ENCODE data around the gene CLEC4G. TPM values are rescaled to one million over a fixed set of nuclear protein-coding genes. Genes with fewer than 3 reads are reported as not detected.

Gene CLEC4G
- polyA plus RNA-seq, 2 of the 4 experiments (the other 2 are of a cell fraction), result not detected

DNA sequence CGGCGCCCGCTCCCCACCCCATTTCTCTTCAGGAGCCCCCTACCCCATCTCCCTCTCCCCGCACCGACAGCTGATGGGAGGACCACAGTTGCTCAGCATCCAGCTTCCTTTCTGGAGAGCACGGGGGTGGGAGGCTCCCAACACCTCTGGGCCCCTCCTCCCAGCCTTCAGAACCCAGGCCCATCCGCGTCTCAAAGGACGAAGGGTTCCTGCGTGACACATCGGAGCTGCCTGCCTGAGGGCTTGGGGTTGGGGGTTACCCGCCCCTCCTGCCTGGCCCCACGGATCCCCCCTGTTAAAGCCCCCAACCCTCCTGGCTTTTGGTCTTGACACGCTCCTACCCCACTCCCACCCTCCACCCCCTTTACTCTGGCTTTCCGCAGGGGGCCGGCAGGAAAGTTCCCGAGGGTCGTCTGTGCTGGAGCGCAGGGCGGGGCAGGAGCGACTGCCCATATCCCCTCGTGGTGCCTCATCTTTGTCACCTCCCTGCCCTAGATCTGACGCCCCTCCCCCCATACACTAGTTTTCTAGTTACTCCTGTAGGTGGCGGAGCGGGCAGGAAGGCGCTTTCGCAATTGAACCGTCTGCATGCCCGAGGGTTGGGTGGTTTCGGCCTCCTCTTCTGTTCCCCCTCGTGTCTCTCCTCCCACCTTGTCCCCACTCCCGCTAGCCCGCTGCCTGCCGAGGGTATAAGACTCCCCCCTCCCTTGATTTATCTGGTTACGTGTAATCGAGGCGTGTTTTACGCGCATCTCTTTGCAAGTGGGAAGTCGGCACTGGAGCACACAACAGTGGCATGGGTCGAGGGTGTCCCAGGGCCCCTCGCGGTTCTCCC is 50.4 kb downstream of the CLEC4G start (continued):
- TF ChIP-seq ELK1 (IDR thresholded peaks at IDR 0.05; ENCODE audit: low read depth, low read length) (no peak), MAX (IDR thresholded peaks at IDR 0.05) (peak; percentile 47), ZFP36 (IDR thresholded peaks at IDR 0.05; ENCODE audit: borderline replicate concordance, partially characterized antibody) (no peak), EHF (CRISPR knock-in tag; IDR thresholded peaks at IDR 0.05) (no peak), REST (IDR thresholded peaks at IDR 0.05) (no peak), ZC3H11A (IDR thresholded peaks at IDR 0.05) (no peak), RCOR1 (IDR thresholded peaks at IDR 0.05; ENCODE audit: low read depth, low read length) (no peak), MYC (IDR thresholded peaks at IDR 0.05; ENCODE audit: borderline replicate concordance, low read length) (no peak), NFE2L2 (conservative IDR thresholded peaks at IDR 0.05; ENCODE audit: low read length) (no peak), CTCF (IDR thresholded peaks at IDR 0.05) (peak; percentile 44), ESRRA (IDR thresholded peaks at IDR 0.05; ENCODE audit: borderline replicate concordance, low read length) (no peak), JUNB (IDR thresholded peaks at IDR 0.05) (no peak), KDM5A (IDR thresholded peaks at IDR 0.05) (no peak), FOXS1 (CRISPR knock-in tag; IDR thresholded peaks at IDR 0.05) (no peak), CBX2 (IDR thresholded peaks at IDR 0.05; ENCODE audit: borderline replicate concordance, low read depth) (no peak), FOSB (CRISPR knock-in tag; IDR thresholded peaks at IDR 0.05) (no peak), TFCP2L1 (CRISPR knock-in tag; IDR thresholded peaks at IDR 0.05) (no peak)

DNA sequence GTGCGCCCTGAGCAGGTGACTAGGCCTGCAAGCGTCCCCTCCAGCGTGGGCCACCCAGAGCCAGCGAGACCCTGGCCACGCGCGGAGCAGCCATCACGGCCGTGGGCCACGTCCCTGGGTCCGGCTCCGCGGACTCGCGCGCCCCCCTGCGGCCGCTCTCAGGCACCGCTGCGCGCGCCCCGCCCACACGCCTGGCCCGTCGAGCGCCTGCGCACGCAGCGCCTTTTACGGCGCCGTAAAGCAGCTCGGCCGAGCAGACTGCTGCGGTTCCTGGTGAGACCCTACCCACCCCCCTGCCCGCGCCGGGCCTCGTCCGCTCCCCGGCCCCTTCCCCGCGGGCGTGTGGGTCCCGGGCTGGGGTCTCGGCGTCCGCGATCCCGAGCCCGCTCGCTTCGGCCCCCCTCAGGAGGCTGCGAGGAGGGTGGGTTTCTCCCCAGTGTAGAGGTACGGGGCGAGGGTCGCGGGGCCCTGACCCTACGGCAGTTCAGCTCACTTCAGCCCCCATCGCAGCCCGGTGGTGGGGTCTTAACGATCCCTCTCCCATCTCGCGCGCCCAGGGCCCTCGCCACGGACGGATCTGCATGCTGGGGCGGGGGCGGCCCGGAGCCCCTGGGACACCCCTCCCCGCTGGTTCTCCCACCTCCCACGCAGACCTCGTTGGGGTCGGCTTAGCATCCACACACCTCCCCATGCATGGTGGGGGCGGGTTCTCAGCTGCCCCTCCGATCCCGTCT is 51.1 kb downstream of the CLEC4G start, which contains the start of gene TRAPPC5:
Gene TRAPPC5 (plus strand): TSS at position 228 of the 734 bp plus-strand sequence. CDS start 1,421 bp downstream, outside the sequence.
- Histone ChIP-seq H3K9me3 (no peaks in the 10 kb centered on the region), H3K4me3 (peak within 1 kb of the TSS; percentile 99), H3K4me2 (peak within 1 kb of the TSS; percentile 100), H3K27ac (peak within 1 kb of the TSS; percentile 99), H3K4me1 (peaks cover 10% of the 10 kb centered on the region; the same call in 2 of the 3 replicates)
- DNase-seq (ENCODE audit: low read depth in 1 of 2, low spot score in 1 of 2), result peak; percentile 39 to 75
- TF ChIP-seq POLR2A (IDR thresholded peaks at IDR 0.05; ENCODE audit: low read length) (peak; percentile 61), CTCF (IDR thresholded peaks at IDR 0.05) (peak; percentile 88), SMC3 (IDR thresholded peaks at IDR 0.05) (peak; percentile 76), CBX8 (IDR thresholded peaks at IDR 0.05) (no peak), RAD21 (conservative IDR thresholded peaks at IDR 0.05 in 1 of 2, IDR thresholded peaks at IDR 0.05 in 1 of 2) (peak; percentile 68 to 89), MAX (IDR thresholded peaks at IDR 0.05) (0 out of 2 replicates have a peak, but pooled peaks have one; percentile 49), KDM1A (IDR thresholded peaks at IDR 0.05; ENCODE audit: low read depth) (no peak), FOSB (CRISPR knock-in tag; IDR thresholded peaks at IDR 0.05) (no peak), JUN (IDR thresholded peaks at IDR 0.05) (peak in 1 of 2 experiments; percentile 57; a peak in 1 of 5 replicates)
- TF ChIP-seq, protein P1, sequence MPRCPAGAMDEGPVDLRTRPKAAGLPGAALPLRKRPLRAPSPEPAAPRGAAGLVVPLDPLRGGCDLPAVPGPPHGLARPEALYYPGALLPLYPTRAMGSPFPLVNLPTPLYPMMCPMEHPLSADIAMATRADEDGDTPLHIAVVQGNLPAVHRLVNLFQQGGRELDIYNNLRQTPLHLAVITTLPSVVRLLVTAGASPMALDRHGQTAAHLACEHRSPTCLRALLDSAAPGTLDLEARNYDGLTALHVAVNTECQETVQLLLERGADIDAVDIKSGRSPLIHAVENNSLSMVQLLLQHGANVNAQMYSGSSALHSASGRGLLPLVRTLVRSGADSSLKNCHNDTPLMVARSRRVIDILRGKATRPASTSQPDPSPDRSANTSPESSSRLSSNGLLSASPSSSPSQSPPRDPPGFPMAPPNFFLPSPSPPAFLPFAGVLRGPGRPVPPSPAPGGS (IDR thresholded peaks at IDR 0.05), result 0 out of 3 replicates have a peak, but pooled peaks have one; percentile 35
- no peak for FAIRE-seq
- peak; percentile 70 to 83 for ATAC-seq
- WGBS (ENCODE audit: missing lambda C conversion rate), result 0% methylated on average over 6 of the region's 79 CpGs
- ChIA-PET POLR2A (interaction anchor here (1.0 to 2.0 kb wide), 2 partner anchors 112 to 119 kb away, joined by 3 to 5 read pairs; no protein-coding TSS in a partner anchor), CTCF (interaction anchor here (0.6 to 3.2 kb wide), 51 partner anchors 8 to 585 kb away, joined by 3 to 45 read pairs (median 4); partner anchors contain the start of genes CD209, PET100, RETN and STXBP2)
